Left ventricle myocardium inferior (tissue), 1 donor: Measurements from ENCODE around the gene SNTB2. TPM values are rescaled to one million over a fixed set of nuclear protein-coding genes. Genes with fewer than 3 reads are reported as not detected.

Experiments
- DNase-seq: peaks from one replicate; pipeline ENCODE4 v3.0.0-alpha.2; 2020
- H3K27ac ChIP-seq: fragments of 200-600 bp; replicated peaks from 2 replicates; pipeline ENCODE4 v1.8.0; 2021
- H3K27me3 ChIP-seq: fragments of 200-600 bp; 2 replicates; pipeline ENCODE4 v1.8.0; 2021; ENCODE audit warnings: low read depth
- H3K36me3 ChIP-seq: fragments of 200-600 bp; 2 replicates; pipeline ENCODE4 v1.8.0; 2021
- H3K4me1 ChIP-seq: fragments of 200-600 bp; 2 replicates; pipeline ENCODE4 v1.8.0; 2021
- H3K4me3 ChIP-seq: fragments of 200-600 bp; 2 replicates; pipeline ENCODE4 v1.8.0; 2021; ENCODE audit warnings: mild to moderate bottlenecking, moderate library complexity
- H3K9me3 ChIP-seq: fragments of 200-600 bp; replicated peaks from 2 replicates; pipeline ENCODE4 v1.8.0; 2021
- intact Hi-C: fragments of 100-400 bp; cut with micrococcal nuclease; formaldehyde crosslinking; loops from one replicate; pipeline ENCODE4 v1.11.0; 2022
- total RNA-seq: library from RNA; stranded (reverse); fragmentation: NEBNext Ultra II Directional; extraction: Animal tissue kit (Norgen Biotek cat#: 25700); gene quantifications from one replicate; pipeline ENCODE4 v1.2.1, GENCODE V29; 2021
- TF ChIP-seq, protein P1 (sequence below): fragments of 200-600 bp; IDR thresholded peaks from 2 replicates; pipeline ENCODE4 v1.8.0; 2021; ENCODE audit warnings: antibody characterized with exemption, mild to moderate bottlenecking, borderline replicate concordance
- donor health status: DM: no; HTN: yes; CAD: no; lungs with severe emphysema.

The SNTB2 gene
- total RNA-seq, 1 donor from 2014 or later: 10.2 TPM

DNA sequence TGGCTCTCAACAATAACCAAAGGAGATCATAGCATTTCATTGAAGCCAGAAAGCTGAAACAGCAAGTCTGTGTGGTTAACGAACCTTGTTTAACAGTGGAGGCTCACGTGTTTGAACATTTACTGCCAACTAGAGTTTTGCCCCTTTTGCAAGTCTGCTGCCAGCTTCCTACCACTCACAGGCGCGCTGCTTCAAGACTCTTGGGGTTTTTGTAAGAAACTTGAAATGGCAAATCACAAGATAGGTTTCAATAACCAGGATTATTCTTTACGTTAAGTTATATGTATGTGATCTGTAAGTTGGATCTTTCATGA, 1.2 kb downstream of the SNTB2 start:
- H3K27me3 ChIP-seq: no peaks in the 10 kb centered on the region
- no peaks in the 10 kb centered on the region for H3K36me3 ChIP-seq
- TF ChIP-seq, protein P1, sequence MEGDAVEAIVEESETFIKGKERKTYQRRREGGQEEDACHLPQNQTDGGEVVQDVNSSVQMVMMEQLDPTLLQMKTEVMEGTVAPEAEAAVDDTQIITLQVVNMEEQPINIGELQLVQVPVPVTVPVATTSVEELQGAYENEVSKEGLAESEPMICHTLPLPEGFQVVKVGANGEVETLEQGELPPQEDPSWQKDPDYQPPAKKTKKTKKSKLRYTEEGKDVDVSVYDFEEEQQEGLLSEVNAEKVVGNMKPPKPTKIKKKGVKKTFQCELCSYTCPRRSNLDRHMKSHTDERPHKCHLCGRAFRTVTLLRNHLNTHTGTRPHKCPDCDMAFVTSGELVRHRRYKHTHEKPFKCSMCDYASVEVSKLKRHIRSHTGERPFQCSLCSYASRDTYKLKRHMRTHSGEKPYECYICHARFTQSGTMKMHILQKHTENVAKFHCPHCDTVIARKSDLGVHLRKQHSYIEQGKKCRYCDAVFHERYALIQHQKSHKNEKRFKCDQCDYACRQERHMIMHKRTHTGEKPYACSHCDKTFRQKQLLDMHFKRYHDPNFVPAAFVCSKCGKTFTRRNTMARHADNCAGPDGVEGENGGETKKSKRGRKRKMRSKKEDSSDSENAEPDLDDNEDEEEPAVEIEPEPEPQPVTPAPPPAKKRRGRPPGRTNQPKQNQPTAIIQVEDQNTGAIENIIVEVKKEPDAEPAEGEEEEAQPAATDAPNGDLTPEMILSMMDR: no peak
- intact Hi-C loops: no loop called here
- H3K4me1 ChIP-seq: peaks cover 43% of the 10 kb centered on the region
- no peak for DNase-seq
- no peaks in the 10 kb centered on the region for H3K9me3 ChIP-seq
- peak overlapping the region; percentile 91 for H3K4me3 ChIP-seq
- peak overlapping the region; percentile 93 for H3K27ac ChIP-seq

DNA sequence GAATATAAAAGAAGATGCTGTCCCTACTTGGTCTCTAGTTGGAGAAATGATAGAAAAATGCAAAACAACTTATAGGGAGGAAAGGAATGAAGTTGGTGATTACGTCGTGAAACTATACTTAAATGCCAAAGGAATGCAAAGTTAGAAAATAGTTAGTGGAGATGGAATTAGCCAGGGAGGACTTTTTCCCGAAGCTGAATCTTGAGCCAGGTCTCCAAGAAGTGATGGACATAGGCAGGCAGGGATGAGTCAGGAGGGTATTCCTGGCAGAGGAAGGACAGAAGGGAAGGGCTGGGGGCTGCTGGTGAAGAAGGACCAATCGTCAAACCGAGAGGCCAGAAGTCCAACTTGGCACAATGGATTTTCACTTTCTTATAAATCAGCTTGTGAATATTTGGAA, 1.8 kb downstream of the SNTB2 start:
- intact Hi-C loops: no loop called here
- no peak for DNase-seq
- Histone ChIP-seq H3K36me3 (no peaks in the 10 kb centered on the region), H3K4me3 (peak overlapping the region; percentile 91), H3K9me3 (no peaks in the 10 kb centered on the region), H3K27ac (peak overlapping the region; percentile 93), H3K27me3 (no peaks in the 10 kb centered on the region), H3K4me1 (peaks cover 44% of the 10 kb centered on the region)
- TF ChIP-seq, protein P1: no peak

DNA sequence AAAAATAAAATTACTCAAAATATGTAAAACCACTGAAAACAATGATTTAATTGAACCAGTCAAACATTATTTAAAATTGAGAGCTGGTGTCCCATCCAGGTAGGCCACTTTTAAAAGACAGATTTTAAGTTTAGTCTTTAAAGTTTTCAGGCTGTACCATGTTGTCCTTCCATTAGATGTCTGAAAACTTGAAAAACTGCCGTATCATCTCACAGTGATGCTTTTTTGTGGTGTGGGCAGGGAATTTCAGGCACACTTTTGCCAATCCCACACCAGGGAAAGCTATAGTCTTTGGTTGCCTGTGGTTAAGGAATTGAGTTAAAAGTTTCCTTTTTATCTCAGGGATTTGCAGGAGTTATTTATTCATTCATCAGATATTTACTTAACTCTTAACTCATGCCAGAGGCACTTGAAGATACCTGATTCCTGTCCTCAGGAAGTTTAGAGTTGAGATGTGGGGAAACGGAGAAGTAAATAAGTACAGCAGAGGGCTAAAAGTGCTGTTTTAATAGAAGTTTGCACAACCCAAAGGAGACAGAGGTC, 3.2 kb downstream of the SNTB2 start:
- H3K27ac ChIP-seq: no peak overlapping the region
- H3K4me3 ChIP-seq: no peak overlapping the region

DNA sequence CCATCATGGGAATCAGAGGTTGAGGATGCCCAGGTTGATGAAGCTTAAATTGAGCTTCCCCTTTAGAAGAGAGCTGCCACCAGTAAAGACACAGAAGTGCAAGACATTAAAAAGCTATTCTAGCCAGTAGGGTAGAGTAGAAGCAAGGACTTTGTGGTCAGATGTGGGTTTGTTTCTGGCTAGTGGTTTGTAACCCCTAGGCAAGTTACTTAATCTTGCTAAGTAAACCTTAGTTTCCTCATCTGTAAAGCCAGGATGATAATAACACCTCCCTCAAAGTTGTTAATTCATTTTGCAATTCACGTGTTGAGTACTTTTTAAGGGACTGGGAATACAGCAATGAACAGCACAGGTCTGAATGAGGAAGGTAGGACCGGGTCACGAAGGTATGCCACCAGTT, 3.6 kb downstream of the SNTB2 start:
- DNase-seq: no peak
- H3K27ac ChIP-seq: no peak overlapping the region
- H3K27me3 ChIP-seq: no peaks in the 10 kb centered on the region
- H3K4me1 ChIP-seq: peaks cover 63% of the 10 kb centered on the region
- H3K9me3 ChIP-seq: no peaks in the 10 kb centered on the region
- TF ChIP-seq, protein P1: no peak
- intact Hi-C loops: no loop called here
- no peaks in the 10 kb centered on the region for H3K36me3 ChIP-seq
- no peak overlapping the region for H3K4me3 ChIP-seq

More for the DNA sequence above, 3.2 kb downstream of the SNTB2 start:
- Histone ChIP-seq H3K36me3 (no peaks in the 10 kb centered on the region), H3K27me3 (no peaks in the 10 kb centered on the region), H3K9me3 (no peaks in the 10 kb centered on the region), H3K4me1 (peaks cover 58% of the 10 kb centered on the region)
- DNase-seq: no peak
- intact Hi-C loops: no loop called here
- TF ChIP-seq, protein P1: no peak

DNA sequence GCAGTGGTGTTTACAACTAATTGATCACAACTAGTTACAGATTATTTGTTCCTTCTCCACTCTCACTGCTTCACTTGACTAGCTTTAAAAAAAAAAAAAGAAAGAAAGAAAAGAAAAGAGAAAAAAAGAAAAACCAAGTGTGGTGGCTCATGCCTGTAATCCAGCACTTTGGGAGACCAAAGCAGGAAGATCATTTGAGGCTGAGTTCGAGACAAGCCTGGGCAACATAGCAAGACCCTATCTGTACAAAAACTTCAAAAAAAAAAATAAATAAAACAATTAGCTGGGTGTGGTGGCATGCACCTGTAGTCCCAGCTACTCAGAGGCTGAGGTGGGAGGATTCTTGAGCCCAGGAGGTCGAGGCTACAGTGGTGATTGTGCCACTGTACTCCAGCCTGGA, 4.2 kb downstream of the SNTB2 start:
- Histone ChIP-seq H3K4me1 (peaks cover 65% of the 10 kb centered on the region), H3K9me3 (no peaks in the 10 kb centered on the region), H3K27ac (no peak overlapping the region), H3K36me3 (no peaks in the 10 kb centered on the region), H3K4me3 (no peak overlapping the region), H3K27me3 (no peaks in the 10 kb centered on the region)
- no peak for DNase-seq
- intact Hi-C loops: no loop called here
- TF ChIP-seq, protein P1: no peak

DNA sequence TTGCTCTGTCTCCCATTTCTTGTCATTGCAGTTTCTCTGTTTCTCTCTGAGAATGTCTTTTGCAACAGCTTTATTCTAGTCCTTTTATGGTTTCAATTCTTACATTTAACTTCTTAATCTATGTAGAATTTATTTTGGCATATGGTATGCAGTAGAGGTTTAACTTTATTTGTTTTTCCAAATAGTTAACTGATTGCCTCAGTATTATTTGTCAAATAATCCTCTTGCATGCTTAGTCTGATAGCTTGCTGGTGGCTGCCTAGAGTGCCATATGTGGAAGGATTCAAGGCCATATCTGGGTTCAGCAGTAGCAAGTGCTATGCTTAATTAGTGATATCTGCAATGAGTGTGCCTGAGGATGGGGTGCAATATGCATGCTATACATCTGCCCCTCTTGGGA, 6.9 kb downstream of the SNTB2 start:
- DNase-seq: no peak
- Histone ChIP-seq H3K4me1 (peaks cover 43% of the 10 kb centered on the region), H3K27ac (no peak overlapping the region), H3K9me3 (no peaks in the 10 kb centered on the region), H3K4me3 (no peak overlapping the region), H3K27me3 (no peaks in the 10 kb centered on the region), H3K36me3 (no peaks in the 10 kb centered on the region)
- intact Hi-C loops: no loop called here
- TF ChIP-seq, protein P1: no peak
